IMR-90 (cell line): ENCODE results near the gene AGFG1.

Experiments used
- CEBPB ChIP-seq: IDR thresholded peaks from 2 replicates; pipeline ENCODE4 v1.6.1; 2012; ENCODE audit warnings: low read depth, low read length, improper control_type of control experiment
- CHD1 ChIP-seq: IDR thresholded peaks from 2 replicates; pipeline ENCODE4 v1.6.1; 2012; ENCODE audit warnings: low read depth, low read length, improper control_type of control experiment
- CTCF ChIP-seq: conservative IDR thresholded peaks from 2 replicates; pipeline ENCODE4 v1.5.1; 2012; ENCODE audit warnings: mild to moderate bottlenecking, low read depth, low read length, improper control_type of control experiment
- POLR2A ChIP-seq: IDR thresholded peaks from 2 replicates; pipeline ENCODE4 v1.6.1; 2012; ENCODE audit warnings: mild to moderate bottlenecking, low read depth, low read length
- RAD21 ChIP-seq: IDR thresholded peaks from 2 replicates; pipeline ENCODE4 v1.6.1; 2012; ENCODE audit warnings: low read length, improper control_type of control experiment

- TF ChIP-seq CTCF (no peak), POLR2A (no peak), CHD1 (no peak), CEBPB (no peak), RAD21 (no peak)
Observed at GRCh38 chr2:227577555-227577954, 105.6 kb downstream of the AGFG1 start.
